HG03280 (cell line): Measurements from ENCODE around the gene NUBP2.

ENCODE experiments used
- ATAC-seq: cut with Tn5 transposase; IDR thresholded peaks from one replicate; pipeline ENCODE4 v1.9.1; 2021; ENCODE audit warnings: mild to moderate bottlenecking, moderate library complexity; ENCODE audit not compliant: unreplicated experiment

The NUBP2 gene

GRCh38 chr16:1771188-1771863 is 11.4 kb upstream of the NUBP2 start, which contains the start of gene NME3:
Gene NME3 (minus strand): TSS chr16:1771543. CDS start chr16:1771534, 9 bp downstream.
- ATAC-seq = peak; percentile 31

- no peak for ATAC-seq
Observed at GRCh38 chr16:1771864-1772361, 10.8 kb upstream of the NUBP2 start.

- peak; percentile 16 for ATAC-seq
Observed at GRCh38 chr16:1772362-1772907, 10.3 kb upstream of the NUBP2 start, which contains the start of gene EME2. Gene EME2 (plus strand): TSS chr16:1772810. CDS start chr16:1773228, 418 bp downstream.

- peak; percentile 51 for ATAC-seq
Observed at GRCh38 chr16:1772908-1773702, 9.7 kb upstream of the NUBP2 start, which contains the start of gene MRPS34. Gene MRPS34 (minus strand): TSS chr16:1773134. CDS start chr16:1773119, 15 bp downstream.

- no peak for ATAC-seq
Observed at GRCh38 chr16:1773703-1774447, 8.9 kb upstream of the NUBP2 start.

GRCh38 chr16:1774448-1774780 is 8.3 kb upstream of the NUBP2 start:
- no peak for ATAC-seq

- ATAC-seq = no peak
Observed at GRCh38 chr16:1775006-1775845, 7.5 kb upstream of the NUBP2 start.

- ATAC-seq = no peak
Observed at GRCh38 chr16:1775846-1776671, 6.7 kb upstream of the NUBP2 start.

- no peak for ATAC-seq
Observed at GRCh38 chr16:1776672-1776955, 6.1 kb upstream of the NUBP2 start.

GRCh38 chr16:1776991-1777374 is 5.8 kb upstream of the NUBP2 start:
- no peak for ATAC-seq

GRCh38 chr16:1777375-1778199 is 5.2 kb upstream of the NUBP2 start:
- no peak for ATAC-seq

GRCh38 chr16:1778200-1779179 is 4.3 kb upstream of the NUBP2 start:
- no peak for ATAC-seq

GRCh38 chr16:1779234-1779701 is 3.5 kb upstream of the NUBP2 start:
- ATAC-seq = no peak

GRCh38 chr16:1779741-1780676 is 2.8 kb upstream of the NUBP2 start:
- ATAC-seq = no peak

GRCh38 chr16:1780677-1781072 is 2.1 kb upstream of the NUBP2 start:
- ATAC-seq = no peak

- no peak for ATAC-seq
Observed at GRCh38 chr16:1781254-1781653, 1.5 kb upstream of the NUBP2 start.
